ENCODE data around the gene PTPRR. TPM values are rescaled to one million over a fixed set of nuclear protein-coding genes. Genes with fewer than 3 reads are reported as not detected.

The PTPRR gene
- total RNA-seq, 1 experiment from 2014 or later = 0.46 TPM

DNA sequence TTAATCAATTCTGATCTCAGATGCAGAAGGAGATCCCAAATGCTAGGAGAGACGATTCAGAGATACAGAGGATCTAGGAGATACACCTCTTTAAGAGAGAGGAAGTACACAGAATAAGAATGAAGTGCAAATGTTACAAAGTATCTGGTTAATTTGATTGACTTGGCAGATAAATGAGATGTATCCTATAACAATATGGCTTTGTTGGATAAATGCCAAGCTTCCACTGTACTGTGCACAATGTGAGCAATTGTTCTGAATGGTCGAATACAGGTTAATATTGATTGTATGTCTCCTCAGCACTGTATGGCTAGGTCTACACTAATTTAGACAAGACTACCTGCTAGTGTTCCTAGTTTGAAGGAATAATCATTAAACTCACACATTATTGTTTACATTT is 163.7 kb downstream of the PTPRR start (continued):
- TF ChIP-seq ZNF121 (CRISPR knock-in tag; IDR thresholded peaks at IDR 0.05) = no peak

DNA sequence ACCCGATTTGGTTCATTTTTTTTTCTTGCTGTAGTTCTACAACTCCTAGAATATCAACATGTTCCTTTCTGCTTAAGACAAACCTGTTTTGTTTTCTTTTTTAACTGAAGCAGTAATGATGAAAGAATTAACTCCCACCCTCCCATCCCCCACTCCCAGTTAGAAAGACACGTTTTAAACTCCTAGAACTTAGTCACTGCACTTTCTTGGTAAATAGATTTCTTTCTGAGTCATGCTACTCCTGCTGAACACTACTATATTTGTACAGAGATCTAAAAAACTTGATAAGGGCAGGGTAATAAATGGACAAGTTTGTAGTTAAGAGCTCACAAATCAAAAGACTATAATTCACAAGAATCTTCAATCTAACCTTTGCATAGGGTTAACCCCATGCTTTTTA is 164.4 kb downstream of the PTPRR start:
- H3K9me3 Mint-ChIP-seq = no peaks in the 10 kb centered on the region
- no peak overlapping the region for H3K4me3 Mint-ChIP-seq
- H3K27ac Mint-ChIP-seq = no peak overlapping the region
- TF ChIP-seq TEAD4 (CRISPR knock-in tag; IDR thresholded peaks at IDR 0.05) = no peak
- no peak for TF ChIP-seq IRF2 (CRISPR knock-in tag; IDR thresholded peaks at IDR 0.05; ENCODE audit: borderline replicate concordance, low read depth)
- no peak for TF ChIP-seq ESRRA (CRISPR knock-in tag; IDR thresholded peaks at IDR 0.05; ENCODE audit: borderline replicate concordance)
- TF ChIP-seq TP53 (CRISPR knock-in tag; IDR thresholded peaks at IDR 0.05) = no peak
- TF ChIP-seq, protein P1, sequence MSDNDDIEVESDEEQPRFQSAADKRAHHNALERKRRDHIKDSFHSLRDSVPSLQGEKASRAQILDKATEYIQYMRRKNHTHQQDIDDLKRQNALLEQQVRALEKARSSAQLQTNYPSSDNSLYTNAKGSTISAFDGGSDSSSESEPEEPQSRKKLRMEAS (CRISPR knock-in tag; IDR thresholded peaks at IDR 0.05) = no peak
- TF ChIP-seq, protein P2, sequence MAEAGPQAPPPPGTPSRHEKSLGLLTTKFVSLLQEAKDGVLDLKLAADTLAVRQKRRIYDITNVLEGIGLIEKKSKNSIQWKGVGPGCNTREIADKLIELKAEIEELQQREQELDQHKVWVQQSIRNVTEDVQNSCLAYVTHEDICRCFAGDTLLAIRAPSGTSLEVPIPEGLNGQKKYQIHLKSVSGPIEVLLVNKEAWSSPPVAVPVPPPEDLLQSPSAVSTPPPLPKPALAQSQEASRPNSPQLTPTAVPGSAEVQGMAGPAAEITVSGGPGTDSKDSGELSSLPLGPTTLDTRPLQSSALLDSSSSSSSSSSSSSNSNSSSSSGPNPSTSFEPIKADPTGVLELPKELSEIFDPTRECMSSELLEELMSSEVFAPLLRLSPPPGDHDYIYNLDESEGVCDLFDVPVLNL (CRISPR knock-in tag; IDR thresholded peaks at IDR 0.05; ENCODE audit: borderline replicate concordance, low read depth) = no peak
- no peak for TF ChIP-seq HMGA2 (CRISPR knock-in tag; IDR thresholded peaks at IDR 0.05)
- TF ChIP-seq, protein P3, sequence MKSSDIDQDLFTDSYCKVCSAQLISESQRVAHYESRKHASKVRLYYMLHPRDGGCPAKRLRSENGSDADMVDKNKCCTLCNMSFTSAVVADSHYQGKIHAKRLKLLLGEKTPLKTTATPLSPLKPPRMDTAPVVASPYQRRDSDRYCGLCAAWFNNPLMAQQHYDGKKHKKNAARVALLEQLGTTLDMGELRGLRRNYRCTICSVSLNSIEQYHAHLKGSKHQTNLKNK (CRISPR knock-in tag; IDR thresholded peaks at IDR 0.05) = no peak
- no peak for TF ChIP-seq ATF1 (CRISPR knock-in tag; IDR thresholded peaks at IDR 0.05)
- ChIA-PET POLR2A (no interaction called here), CTCF (no interaction called here)
- ATAC-seq = no peak
- peaks cover 48% of the 10 kb centered on the region for H3K4me1 Mint-ChIP-seq
- no peaks in the 10 kb centered on the region; the same call in 1 of the 2 replicates for H3K27me3 Mint-ChIP-seq (ENCODE audit: low read depth)
- no peak for DNase-seq (ENCODE audit: low spot score)
- H3K36me3 Mint-ChIP-seq = no peaks in the 10 kb centered on the region

DNA sequence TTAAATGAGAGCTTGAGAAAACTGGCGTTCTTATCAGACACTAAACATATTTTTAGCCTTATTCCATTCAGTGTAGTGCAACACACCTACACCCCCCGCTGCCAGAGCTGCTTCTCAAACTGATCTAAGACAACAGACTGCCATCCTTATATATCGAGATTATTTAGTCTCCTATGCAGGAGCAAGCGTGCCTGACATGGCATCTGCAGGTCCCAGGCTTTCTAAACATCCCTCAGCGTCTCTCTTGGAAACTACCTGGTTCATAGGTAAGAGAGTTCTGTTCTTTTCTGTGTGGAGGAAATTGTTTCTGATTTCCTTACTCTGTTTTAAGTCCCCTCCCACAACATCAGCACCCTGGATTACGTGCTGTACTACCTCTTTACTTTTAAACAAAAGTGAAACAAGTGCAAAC is 166.2 kb downstream of the PTPRR start:
- H3K4me3 Mint-ChIP-seq = no peak overlapping the region
- no peak overlapping the region for H3K27ac Mint-ChIP-seq
- ATAC-seq (no peak), DNase-seq (ENCODE audit: low spot score) (no peak)
- H3K9me3 Mint-ChIP-seq = no peaks in the 10 kb centered on the region
- ChIA-PET POLR2A (no interaction called here), CTCF (no interaction called here)
- no peaks in the 10 kb centered on the region for H3K36me3 Mint-ChIP-seq
- peaks cover 48% of the 10 kb centered on the region for H3K4me1 Mint-ChIP-seq
- TF ChIP-seq ZNF396 (CRISPR knock-in tag; IDR thresholded peaks at IDR 0.05; ENCODE audit: borderline replicate concordance) (no peak), SMAD4 (CRISPR knock-in tag; IDR thresholded peaks at IDR 0.05) (no peak)
- H3K27me3 Mint-ChIP-seq (ENCODE audit: low read depth) = no peaks in the 10 kb centered on the region; the same call in 1 of the 2 replicates

DNA sequence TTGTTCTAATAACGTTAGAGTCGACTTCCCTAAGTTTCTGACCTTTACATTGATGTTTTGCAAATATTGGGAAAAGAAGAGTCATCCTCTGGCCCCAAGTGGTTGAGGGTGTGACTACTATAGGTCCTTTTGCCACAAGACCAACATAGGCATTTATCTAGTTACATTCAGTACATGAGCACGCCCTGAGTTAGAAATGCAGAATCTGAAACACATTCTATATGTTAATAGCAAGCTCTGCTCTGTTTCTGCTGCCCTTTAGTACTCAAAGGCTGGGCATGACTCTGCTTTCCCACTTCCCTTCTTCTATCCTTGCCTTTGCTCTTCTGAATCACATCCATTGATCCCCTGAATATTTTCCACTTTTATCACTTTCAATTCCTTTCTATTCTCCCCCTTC is 168.2 kb downstream of the PTPRR start:
- no peaks in the 10 kb centered on the region for H3K9me3 Mint-ChIP-seq
- H3K27me3 Mint-ChIP-seq (ENCODE audit: low read depth) = no peaks in the 10 kb centered on the region; the same call in 1 of the 2 replicates
- POLR2A ChIA-PET = interaction anchor here (0.5 kb wide), 1 partner anchor 91 kb away, joined by 5 read pairs; no protein-coding TSS in a partner anchor
- DNase-seq (ENCODE audit: low spot score) = no peak
- H3K36me3 Mint-ChIP-seq = no peaks in the 10 kb centered on the region
- H3K4me3 Mint-ChIP-seq = no peak overlapping the region
- peaks cover 28% of the 10 kb centered on the region for H3K4me1 Mint-ChIP-seq
- TF ChIP-seq, protein P4, sequence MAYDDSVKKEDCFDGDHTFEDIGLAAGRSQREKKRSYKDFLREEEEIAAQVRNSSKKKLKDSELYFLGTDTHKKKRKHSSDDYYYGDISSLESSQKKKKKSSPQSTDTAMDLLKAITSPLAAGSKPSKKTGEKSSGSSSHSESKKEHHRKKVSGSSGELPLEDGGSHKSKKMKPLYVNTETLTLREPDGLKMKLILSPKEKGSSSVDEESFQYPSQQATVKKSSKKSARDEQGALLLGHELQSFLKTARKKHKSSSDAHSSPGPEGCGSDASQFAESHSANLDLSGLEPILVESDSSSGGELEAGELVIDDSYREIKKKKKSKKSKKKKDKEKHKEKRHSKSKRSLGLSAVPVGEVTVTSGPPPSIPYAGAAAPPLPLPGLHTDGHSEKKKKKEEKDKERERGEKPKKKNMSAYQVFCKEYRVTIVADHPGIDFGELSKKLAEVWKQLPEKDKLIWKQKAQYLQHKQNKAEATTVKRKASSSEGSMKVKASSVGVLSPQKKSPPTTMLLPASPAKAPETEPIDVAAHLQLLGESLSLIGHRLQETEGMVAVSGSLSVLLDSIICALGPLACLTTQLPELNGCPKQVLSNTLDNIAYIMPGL (CRISPR knock-in tag; IDR thresholded peaks at IDR 0.05) = no peak
- TF ChIP-seq, protein P5, sequence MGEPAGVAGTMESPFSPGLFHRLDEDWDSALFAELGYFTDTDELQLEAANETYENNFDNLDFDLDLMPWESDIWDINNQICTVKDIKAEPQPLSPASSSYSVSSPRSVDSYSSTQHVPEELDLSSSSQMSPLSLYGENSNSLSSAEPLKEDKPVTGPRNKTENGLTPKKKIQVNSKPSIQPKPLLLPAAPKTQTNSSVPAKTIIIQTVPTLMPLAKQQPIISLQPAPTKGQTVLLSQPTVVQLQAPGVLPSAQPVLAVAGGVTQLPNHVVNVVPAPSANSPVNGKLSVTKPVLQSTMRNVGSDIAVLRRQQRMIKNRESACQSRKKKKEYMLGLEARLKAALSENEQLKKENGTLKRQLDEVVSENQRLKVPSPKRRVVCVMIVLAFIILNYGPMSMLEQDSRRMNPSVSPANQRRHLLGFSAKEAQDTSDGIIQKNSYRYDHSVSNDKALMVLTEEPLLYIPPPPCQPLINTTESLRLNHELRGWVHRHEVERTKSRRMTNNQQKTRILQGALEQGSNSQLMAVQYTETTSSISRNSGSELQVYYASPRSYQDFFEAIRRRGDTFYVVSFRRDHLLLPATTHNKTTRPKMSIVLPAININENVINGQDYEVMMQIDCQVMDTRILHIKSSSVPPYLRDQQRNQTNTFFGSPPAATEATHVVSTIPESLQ (CRISPR knock-in tag; IDR thresholded peaks at IDR 0.05) = no peak
- no peak for ATAC-seq
- CTCF ChIA-PET = no interaction called here
- H3K27ac Mint-ChIP-seq = no peak overlapping the region

All from WTC11 (cell line).